Kidney (tissue), 14 donors: ENCODE measurements around the gene ABLIM1. TPM values are rescaled to one million over a fixed set of nuclear protein-coding genes. Genes with fewer than 3 reads are reported as not detected.

Source experiments
- DNase-seq, 5 donors: peaks; one replicate each; pipeline ENCODE4 v3.0.0-alpha.2; 2013 to 2020
- FAIRE-seq: peaks from 2 replicates; lab custom pipeline; 2012; peaks lifted over from hg19 to GRCh38; lab: Jason Lieb, UNC
- H3K27ac ChIP-seq, 2 donors: one replicate each; pipeline ENCODE4 v1.7.0; 2013; ENCODE audit warnings: low read depth in 2 of 2, low read length in 2 of 2, inconsistent platforms in 1 of 2
- H3K27me3 ChIP-seq: one replicate; pipeline ENCODE4 v1.7.1; 2013; ENCODE audit warnings: low read length, inconsistent platforms; ENCODE audit not compliant: control insufficient read depth, insufficient read depth
- H3K36me3 ChIP-seq, 3 donors: one replicate each; pipeline versions ENCODE4 v1.7.0 to v1.7.1; 2013; ENCODE audit warnings: low read length in 3 of 3, control low read depth in 1 of 3, inconsistent platforms in 1 of 3; ENCODE audit not compliant: insufficient read depth in 3 of 3, control insufficient read depth in 2 of 3
- H3K4me1 ChIP-seq, 3 donors: one replicate each; pipeline versions ENCODE4 v1.7.0 to v1.7.1; 2013; ENCODE audit warnings: low read length in 3 of 3, inconsistent platforms in 1 of 3, low read depth in 1 of 3; ENCODE audit not compliant: control insufficient read depth in 2 of 3, insufficient read depth in 2 of 3
- H3K4me3 ChIP-seq, 3 donors: one replicate each; pipeline versions ENCODE4 v1.7.0 to v1.8.1; 2013; ENCODE audit warnings: low read length in 3 of 3, control low read depth in 1 of 3, inconsistent platforms in 1 of 3
- H3K9ac ChIP-seq, 3 donors: one replicate each; pipeline versions ENCODE4 v1.7.0 to v1.7.1; 2013; ENCODE audit warnings: low read length in 3 of 3, control low read depth in 1 of 3, inconsistent platforms in 1 of 3
- H3K9me3 ChIP-seq, 3 donors: one replicate each; pipeline versions ENCODE4 v1.7.0 to v1.7.1; 2013; ENCODE audit warnings: low read length in 3 of 3, control low read depth in 1 of 3, inconsistent platforms in 1 of 3; ENCODE audit not compliant: control insufficient read depth in 2 of 3, insufficient read depth in 1 of 3
- intact Hi-C: fragments of 100-400 bp; cut with DNase I; formaldehyde crosslinking; loops from one replicate; pipeline ENCODE4 v1.11.1; 2022
- polyA plus RNA-seq: library from polyadenylated mRNA; stranded (reverse); fragments of 350-450 nt; fragmentation: Illumina TruSeq; extraction: RNeasy Lipid Tissue Mini Kit (QIAGEN cat#74804); gene quantifications from one replicate; pipeline ENCODE4 v1.2.3, GENCODE V29; 2014; ENCODE audit warnings: low read depth, low replicate concordance; ENCODE audit not compliant: insufficient read depth
- total RNA-seq: library from RNA; stranded (reverse); fragmentation: NEBNext Ultra II Directional; extraction: Animal tissue kit (Norgen Biotek cat#: 25700); gene quantifications from one replicate; pipeline ENCODE4 v1.2.1, GENCODE V29; 2021
- TF ChIP-seq, protein P1 (sequence below): IDR thresholded peaks from 3 replicates; pipeline ENCODE4 v1.5.1; 2012; ENCODE audit warnings: mild to moderate bottlenecking, moderate library complexity, borderline replicate concordance; ENCODE audit not compliant: insufficient read depth; ENCODE audit errors: extremely low read depth
- donor health status: control.
- donor health status: control.
- donor health status: control.
- donor health status: control.
- donor health status: control.
- donor health status: DM: yes; HTN: yes; CAD: no.
- donor health status: Normal renal cell carcinoma (clear cell type).

The ABLIM1 gene
- total and polyA plus RNA-seq, 2 donors from 2014 or later = 32.3 to 158 TPM

DNA sequence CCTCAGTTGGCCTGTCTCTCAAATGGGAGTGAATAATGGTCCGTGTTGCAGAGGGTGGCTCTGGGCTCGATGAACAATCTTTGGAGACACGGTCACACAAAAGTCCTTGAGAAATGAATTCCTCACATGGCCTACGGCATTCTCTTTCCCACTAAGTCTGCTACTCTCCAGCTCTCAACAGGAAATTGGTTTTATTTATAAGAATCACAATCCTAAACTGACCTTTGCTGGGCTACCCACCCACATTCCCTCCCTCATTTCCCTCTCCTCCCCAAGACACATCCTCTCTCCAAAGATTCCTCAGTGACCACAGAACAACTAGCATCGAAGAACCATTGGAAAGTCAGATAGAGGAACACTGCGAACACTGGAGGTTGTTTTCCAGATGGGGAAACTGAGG lies 258.5 kb downstream of the ABLIM1 start:
- Histone ChIP-seq H3K36me3 (no peaks in the 10 kb centered on the region), H3K9me3 (no peaks in the 10 kb centered on the region), H3K27me3 (no peaks in the 10 kb centered on the region), H3K9ac (no peak overlapping the region), H3K4me1 (peaks cover 3 to 22% (median 9%) of the 10 kb centered on the region in 3 donors), H3K4me3 (no peak overlapping the region), H3K27ac (no peak overlapping the region)
- intact Hi-C loops = no loop called here
- DNase-seq = no peak
- FAIRE-seq = no peak
- TF ChIP-seq, protein P1, sequence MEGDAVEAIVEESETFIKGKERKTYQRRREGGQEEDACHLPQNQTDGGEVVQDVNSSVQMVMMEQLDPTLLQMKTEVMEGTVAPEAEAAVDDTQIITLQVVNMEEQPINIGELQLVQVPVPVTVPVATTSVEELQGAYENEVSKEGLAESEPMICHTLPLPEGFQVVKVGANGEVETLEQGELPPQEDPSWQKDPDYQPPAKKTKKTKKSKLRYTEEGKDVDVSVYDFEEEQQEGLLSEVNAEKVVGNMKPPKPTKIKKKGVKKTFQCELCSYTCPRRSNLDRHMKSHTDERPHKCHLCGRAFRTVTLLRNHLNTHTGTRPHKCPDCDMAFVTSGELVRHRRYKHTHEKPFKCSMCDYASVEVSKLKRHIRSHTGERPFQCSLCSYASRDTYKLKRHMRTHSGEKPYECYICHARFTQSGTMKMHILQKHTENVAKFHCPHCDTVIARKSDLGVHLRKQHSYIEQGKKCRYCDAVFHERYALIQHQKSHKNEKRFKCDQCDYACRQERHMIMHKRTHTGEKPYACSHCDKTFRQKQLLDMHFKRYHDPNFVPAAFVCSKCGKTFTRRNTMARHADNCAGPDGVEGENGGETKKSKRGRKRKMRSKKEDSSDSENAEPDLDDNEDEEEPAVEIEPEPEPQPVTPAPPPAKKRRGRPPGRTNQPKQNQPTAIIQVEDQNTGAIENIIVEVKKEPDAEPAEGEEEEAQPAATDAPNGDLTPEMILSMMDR = no peak

DNA sequence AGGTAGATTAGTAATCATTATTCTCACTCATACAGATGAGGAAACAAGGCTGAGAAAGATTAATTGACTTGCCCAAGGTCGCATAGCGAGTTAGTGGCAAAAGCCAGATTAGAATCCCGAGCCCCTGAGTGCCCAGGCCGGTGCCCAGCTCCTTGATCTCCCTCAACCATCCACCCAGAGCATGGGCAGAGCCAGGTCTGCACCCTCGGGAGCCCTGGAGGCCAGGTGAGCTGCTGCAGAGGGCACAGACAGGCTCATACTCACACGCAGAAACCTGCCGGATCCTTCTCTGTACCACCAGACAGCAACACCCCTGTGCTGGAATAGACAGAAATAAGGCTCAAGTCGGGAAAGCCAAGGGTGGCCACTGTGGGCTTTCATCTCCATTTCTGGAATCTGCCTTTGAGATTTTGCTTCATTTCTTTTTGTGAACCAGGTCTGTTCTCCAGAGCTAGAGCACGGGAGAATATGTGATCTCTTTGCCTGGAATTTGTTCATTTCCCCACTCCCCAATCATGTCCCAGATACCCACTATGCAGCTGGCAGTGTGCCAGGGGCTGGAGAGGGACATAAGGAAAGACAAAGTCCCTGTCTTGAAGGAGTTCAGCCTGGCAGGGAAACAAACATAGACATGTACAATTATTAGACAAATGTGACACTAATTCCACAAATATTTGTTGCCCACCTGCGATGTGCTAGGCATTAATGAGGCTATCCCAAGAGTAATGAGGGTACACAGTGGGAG lies 259.3 kb downstream of the ABLIM1 start:
- DNase-seq (no peak), FAIRE-seq (no peak)
- Histone ChIP-seq H3K9ac (no peak overlapping the region), H3K4me3 (no peak overlapping the region), H3K4me1 (peaks cover 3 to 22% (median 10%) of the 10 kb centered on the region in 3 donors), H3K27ac (no peak overlapping the region), H3K9me3 (no peaks in the 10 kb centered on the region), H3K27me3 (no peaks in the 10 kb centered on the region), H3K36me3 (no peaks in the 10 kb centered on the region)
- intact Hi-C loops = no loop called here
- TF ChIP-seq, protein P1 = no peak

GRCh38 chr10:114397651-114398145 lies 260.4 kb downstream of the ABLIM1 start:
- no peak for FAIRE-seq
- Histone ChIP-seq H3K4me3 (no peak overlapping the region), H3K9me3 (no peaks in the 10 kb centered on the region), H3K27me3 (no peaks in the 10 kb centered on the region), H3K4me1 (peaks cover 3 to 27% (median 12%) of the 10 kb centered on the region in 3 donors), H3K36me3 (no peaks in the 10 kb centered on the region), H3K27ac (peak overlapping the region; percentile 47 to 52), H3K9ac (no peak overlapping the region)
- DNase-seq = peak in 1 of 5 donors; percentile 18
- TF ChIP-seq, protein P1 = no peak
- intact Hi-C loops = no loop called here
